H1 (cell line): ENCODE results near the gene TRDN. TPM values are rescaled to one million over a fixed set of nuclear protein-coding genes. Genes with fewer than 3 reads are reported as not detected.

Experiments
- CTCF ChIA-PET: fragments of 300-600 bp; sonication (Branson Sonifier 250); formaldehyde crosslinking; loops from one replicate; lab custom pipeline; 2021; ENCODE audit not compliant: partially characterized antibody; lab: Charles Lee
- POLR2A ChIA-PET: fragments of 300-600 bp; sonication (Branson Sonifier 250); formaldehyde crosslinking; loops from one replicate; lab custom pipeline; 2021; ENCODE audit warnings: inconsistent platforms; ENCODE audit not compliant: partially characterized antibody; lab: Charles Lee
- DNase-seq, 2 experiments: peaks; one replicate each; pipeline versions ENCODE4 v3.0.0 to v3.0.0-alpha.2; 2010 to 2022; ENCODE audit warnings: low spot score in 2 of 2, low read depth in 1 of 2, mixed read lengths in 1 of 2
- FAIRE-seq: peaks from 2 replicates; lab custom pipeline; 2011; peaks lifted over from hg19 to GRCh38; lab: Jason Lieb, UNC
- H2AFZ ChIP-seq: 2 replicates; pipeline ENCODE4 v1.8.1; 2012; ENCODE audit warnings: low read length, inconsistent platforms
- H2AK5ac ChIP-seq: 2 replicates; pipeline ENCODE4 v1.6.1; 2013; ENCODE audit warnings: low read depth, low read length
- H2BK120ac ChIP-seq: replicated peaks from 2 replicates; pipeline ENCODE3; 2013; ENCODE audit warnings: low read depth, low read length, inconsistent platforms
- H2BK12ac ChIP-seq: 2 replicates; pipeline ENCODE4 v1.6.1; 2013; ENCODE audit warnings: low read depth, low read length
- H2BK15ac ChIP-seq: 2 replicates; pipeline ENCODE4 v1.6.1; 2013; ENCODE audit warnings: low read length
- H2BK20ac ChIP-seq: 2 replicates; pipeline ENCODE4 v1.6.1; 2013; ENCODE audit warnings: low read length
- H2BK5ac ChIP-seq: 2 replicates; pipeline ENCODE4 v1.6.1; 2013; ENCODE audit warnings: low read depth, low read length
- H3K14ac ChIP-seq: 2 replicates; pipeline ENCODE4 v1.6.1; 2013; ENCODE audit warnings: inconsistent platforms; ENCODE audit not compliant: insufficient read length
- H3K18ac ChIP-seq: 2 replicates; pipeline ENCODE4 v1.6.1; 2013; ENCODE audit warnings: low read length; ENCODE audit errors: extremely low read depth
- H3K23ac ChIP-seq: 2 replicates; pipeline ENCODE4 v1.6.1; 2013; ENCODE audit warnings: inconsistent platforms; ENCODE audit not compliant: insufficient read length
- H3K23me2 ChIP-seq: 2 replicates; pipeline ENCODE4 v1.6.1; 2013; ENCODE audit warnings: low read depth, low read length
- H3K27ac ChIP-seq: 2 replicates; pipeline ENCODE4 v1.6.1; 2011; ENCODE audit warnings: low read depth, low read length, inconsistent platforms
- H3K27me3 ChIP-seq, 4 experiments: replicated peaks in 1 of 4; 1 replicate in 1 of 4; 2 replicates in 3 of 4; pipeline versions ENCODE4 v1.6.1 to v1.8.1; 2011 to 2013; ENCODE audit warnings: low read length in 3 of 4, mild to moderate bottlenecking in 3 of 4, inconsistent platforms in 2 of 4, mixed read lengths in 2 of 4, moderate library complexity in 1 of 4; ENCODE audit not compliant: control insufficient read depth in 3 of 4, insufficient read depth in 3 of 4; ENCODE audit errors: extremely low read depth in 1 of 4
- H3K36me3 ChIP-seq, 4 experiments: 2 replicates each; pipeline versions ENCODE4 v1.6.1 to v1.8.1; 2011 to 2013; ENCODE audit warnings: mild to moderate bottlenecking in 4 of 4, low read length in 3 of 4, moderate library complexity in 2 of 4, control low read depth in 1 of 4, inconsistent platforms in 1 of 4; ENCODE audit not compliant: insufficient read depth in 4 of 4, control insufficient read depth in 2 of 4
- H3K4ac ChIP-seq: replicated peaks from 2 replicates; pipeline ENCODE3; 2013; ENCODE audit warnings: low read length, low read depth, mixed read lengths, inconsistent platforms; ENCODE audit not compliant: insufficient read length
- H3K4me1 ChIP-seq, 4 experiments: replicated peaks in 1 of 4; 1 replicate in 1 of 4; 2 replicates in 3 of 4; pipeline versions ENCODE4 v1.6.1 to v1.8.1; 2011 to 2013; ENCODE audit warnings: low read length in 3 of 4, inconsistent platforms in 2 of 4, mixed read lengths in 1 of 4; ENCODE audit not compliant: insufficient read depth in 4 of 4, control insufficient read depth in 3 of 4
- H3K4me2 ChIP-seq, 2 experiments: 2 replicates each; pipeline versions ENCODE4 v1.6.1 to v1.8.1; 2011 to 2013; ENCODE audit warnings: low read depth in 2 of 2, low read length in 2 of 2, control low read depth in 1 of 2, inconsistent platforms in 1 of 2, mild to moderate bottlenecking in 1 of 2; ENCODE audit not compliant: insufficient read depth in 1 of 2
- H3K4me3 ChIP-seq, 4 experiments: fragments of 200-600, 300-600 bp in 1 of 4; sonication (generic), shearing (Covaris generic), sonication (Bioruptor Twin) in 1 of 4; 2 replicates each; pipeline versions ENCODE4 v1.5.1 to v1.8.1; 2011 to 2016; ENCODE audit warnings: low read length in 4 of 4, low read depth in 3 of 4, control low read depth in 2 of 4, inconsistent platforms in 2 of 4, mild to moderate bottlenecking in 2 of 4, mixed read lengths in 1 of 4, moderate library complexity in 1 of 4; ENCODE audit not compliant: insufficient read depth in 2 of 4; ENCODE audit errors: extremely low read depth in 1 of 4
- H3K56ac ChIP-seq: replicated peaks from 2 replicates; pipeline ENCODE3; 2013; ENCODE audit warnings: low read depth, mild to moderate bottlenecking, mixed read lengths, low read length, inconsistent platforms; ENCODE audit not compliant: insufficient read length
- H3K79me1 ChIP-seq: 2 replicates; pipeline ENCODE4 v1.6.1; 2013; ENCODE audit warnings: low read depth, low read length, control low read depth
- H3K79me2 ChIP-seq, 2 experiments: 2 replicates each; pipeline versions ENCODE4 v1.6.1 to v1.8.1; 2012 to 2013; ENCODE audit warnings: low read length in 2 of 2, mild to moderate bottlenecking in 2 of 2, inconsistent platforms in 1 of 2; ENCODE audit not compliant: insufficient read depth in 2 of 2, control insufficient read depth in 1 of 2
- H3K9ac ChIP-seq, 4 experiments: replicated peaks in 1 of 4; 1 replicate in 1 of 4; 2 replicates in 3 of 4; pipeline versions ENCODE4 v1.6.1 to v1.8.1; 2011 to 2013; ENCODE audit warnings: low read depth in 3 of 4, low read length in 3 of 4, control low read depth in 2 of 4, mild to moderate bottlenecking in 2 of 4, moderate library complexity in 2 of 4, inconsistent platforms in 1 of 4; ENCODE audit errors: extremely low read depth in 1 of 4
- H3K9me3 ChIP-seq, 2 experiments: 2 replicates each; pipeline versions ENCODE4 v1.6.1 to v1.8.1; 2012 to 2013; ENCODE audit warnings: mild to moderate bottlenecking in 2 of 2, moderate library complexity in 2 of 2, control low read depth in 1 of 2, inconsistent platforms in 1 of 2, low read depth in 1 of 2, low read length in 1 of 2, mixed read lengths in 1 of 2; ENCODE audit not compliant: insufficient read depth in 2 of 2
- H4K20me1 ChIP-seq, 2 experiments: replicated peaks in 1 of 2; 2 replicates each; pipeline versions ENCODE3 to v1.8.1; 2011 to 2013; ENCODE audit warnings: inconsistent platforms in 2 of 2, low read length in 2 of 2, mild to moderate bottlenecking in 1 of 2; ENCODE audit not compliant: insufficient read depth in 2 of 2, control insufficient read depth in 1 of 2
- H4K5ac ChIP-seq: 2 replicates; pipeline ENCODE4 v1.6.1; 2013; ENCODE audit warnings: low read length, low read depth, mixed read lengths, inconsistent platforms; ENCODE audit not compliant: insufficient read length
- H4K8ac ChIP-seq: 2 replicates; pipeline ENCODE4 v1.8.0; 2013; ENCODE audit warnings: mild to moderate bottlenecking, moderate library complexity, low read length, inconsistent platforms; ENCODE audit not compliant: insufficient read depth; ENCODE audit errors: extremely low read depth
- H4K91ac ChIP-seq: replicated peaks from 2 replicates; pipeline ENCODE3; 2013; ENCODE audit warnings: low read length, mixed read lengths, inconsistent platforms; ENCODE audit not compliant: insufficient read length
- BCL11A ChIP-seq, 2 experiments: IDR thresholded peaks; one replicate each; pipeline ENCODE4 v1.6.1; 2011; ENCODE audit warnings: low read depth in 2 of 2, low read length in 2 of 2, mild to moderate bottlenecking in 2 of 2
- CEBPB ChIP-seq: IDR thresholded peaks from 2 replicates; pipeline ENCODE4 v1.6.1; 2012; ENCODE audit warnings: low read depth, low read length
- WGBS, 2 experiments: shearing (Covaris generic) in 1 of 2; methylation state at CpG; one replicate each; pipeline versions ENCODE4 v1.1.6 to v1.1.7; 2013 to 2015; ENCODE audit warnings: low lambda C conversion rate in 2 of 2, mixed read lengths in 2 of 2, inconsistent platforms in 1 of 2, low coverage in 1 of 2, missing lambda C conversion rate in 1 of 2; ENCODE audit not compliant: insufficient replicate concordance in 2 of 2, insufficient coverage in 1 of 2, insufficient read length in 1 of 2; ENCODE audit errors: extremely low coverage in 1 of 2, missing lambda C conversion rate in 1 of 2; 5-methylcytosine and 5-hydroxymethylcytosine counted together
- polyA plus RNA-seq, 7 experiments: library from polyadenylated mRNA; depleted of rRNA in 3 of 7; stranded (reverse) in 5 of 7; unstranded in 2 of 7; fragments of >200 nt in 5 of 7; fragments of 200-250 nt in 2 of 7; gene quantifications; 1 replicate in 5 of 7; 2 replicates in 1 of 7; 4 replicates in 1 of 7; pipeline versions ENCODE4 v1.2.1 to v1.2.3, GENCODE V29; 2011 to 2013; ENCODE audit warnings: missing spikeins in 2 of 7, mixed read lengths in 2 of 7
- total RNA-seq: library from RNA; stranded (reverse); fragmentation: NEBNext Ultra II Directional; extraction: Animal tissue kit (Norgen Biotek cat#: 25700); gene quantifications from 2 replicates; pipeline ENCODE4 v1.2.1, GENCODE V29; 2021

TRDN gene
- total and polyA plus RNA-seq, 2 of the 8 experiments (the other 6 are each of a cell fraction or from before 2014, with no cell fraction given), result 1.6 to 41.6 TPM

DNA sequence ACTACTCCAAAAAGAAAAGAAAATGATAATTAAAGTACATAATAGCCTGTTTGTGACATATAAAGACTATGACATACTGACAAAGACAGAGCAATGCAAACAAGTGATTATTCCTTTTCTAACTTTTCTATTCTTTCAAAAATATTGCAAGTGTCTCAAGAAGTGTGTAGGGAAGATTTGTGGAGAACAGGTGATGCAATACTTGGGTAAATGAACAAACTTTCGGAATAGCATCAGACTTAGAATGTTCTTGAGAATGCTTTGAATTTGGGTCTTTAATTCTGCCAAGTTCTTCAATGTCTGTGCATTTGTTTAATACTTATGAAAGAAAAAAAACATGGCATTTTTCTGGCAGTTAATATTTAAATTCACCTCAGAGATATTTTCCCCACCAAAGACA lies 40.0 kb upstream of the TRDN start:
- H4K91ac ChIP-seq, result no peak overlapping the region
- CTCF ChIA-PET, result no interaction called here
- no peaks in the 10 kb centered on the region for H3K23me2 ChIP-seq
- H2AK5ac ChIP-seq, result no peak overlapping the region
- WGBS, 2 experiments, result 90% methylated on average over 1 of the region's 1 CpG; no CpG with 5 or more reads in 1 of the 2 experiments
- H2BK120ac ChIP-seq, result no peak overlapping the region
- POLR2A ChIA-PET, result no interaction called here
- H2AFZ ChIP-seq, result no peak overlapping the region
- no peaks in the 10 kb centered on the region for H3K4me1 ChIP-seq
- no peak for DNase-seq
- H3K4me2 ChIP-seq, result no peak overlapping the region
- no peaks in the 10 kb centered on the region; a peak in 1 of 8 replicates for H3K36me3 ChIP-seq
- H3K27ac ChIP-seq, result no peak overlapping the region
- no peak overlapping the region for H4K8ac ChIP-seq
- no peaks in the 10 kb centered on the region for H3K79me1 ChIP-seq
- no peak overlapping the region for H3K4me3 ChIP-seq
- no peak overlapping the region for H2BK5ac ChIP-seq
- H3K56ac ChIP-seq, result no peak overlapping the region
- no peaks in the 10 kb centered on the region for H3K27me3 ChIP-seq
- H3K79me2 ChIP-seq, result no peaks in the 10 kb centered on the region
- H3K18ac ChIP-seq, result no peak overlapping the region
- H3K23ac ChIP-seq, result no peak overlapping the region
- no peak overlapping the region for H3K4ac ChIP-seq
- H2BK20ac ChIP-seq, result no peak overlapping the region
- H3K14ac ChIP-seq, result no peak overlapping the region
- no peak overlapping the region for H2BK12ac ChIP-seq
- TF ChIP-seq BCL11A (IDR thresholded peaks at IDR 0.05; ENCODE audit: low read depth in 2 of 2, low read length in 2 of 2) (no peak), CEBPB (peak; percentile 58; the same call in 1 of the 2 replicates)
- H3K9me3 ChIP-seq, result peaks cover 0 to 13% of the 10 kb centered on the region in 2 experiments; a peak in 1 of 4 replicates
- FAIRE-seq, result no peak
- no peak overlapping the region for H4K5ac ChIP-seq
- no peaks in the 10 kb centered on the region for H4K20me1 ChIP-seq
- no peak overlapping the region for H2BK15ac ChIP-seq
- H3K9ac ChIP-seq, result no peak overlapping the region
